ENCODE results near the gene EHD4.

The EHD4 gene

GRCh38 chr15:41977757-41978383 lies 5.5 kb upstream of the EHD4 start:
- TF ChIP-seq POLR2A (IDR thresholded peaks at IDR 0.05; ENCODE audit: low read depth, low read length) (no peak), TAF1 (IDR thresholded peaks at IDR 0.05; ENCODE audit: borderline replicate concordance, low read depth, low read length) (no peak), POLR2AphosphoS5 (IDR thresholded peaks at IDR 0.05; ENCODE audit: low read depth, low read length) (no peak)
- FAIRE-seq (no peak), DNase-seq (ENCODE audit: insufficient read length) (no peak)

- TF ChIP-seq TAF1 (IDR thresholded peaks at IDR 0.05; ENCODE audit: borderline replicate concordance, low read depth, low read length) (no peak), POLR2A (IDR thresholded peaks at IDR 0.05; ENCODE audit: low read depth, low read length) (no peak), POLR2AphosphoS5 (IDR thresholded peaks at IDR 0.05; ENCODE audit: low read depth, low read length) (no peak)
- DNase-seq (ENCODE audit: insufficient read length) (no peak), FAIRE-seq (no peak)
Measured at GRCh38 chr15:41975669-41976068, 3.3 kb upstream of the EHD4 start.

GRCh38 chr15:41974041-41974440 lies 1.7 kb upstream of the EHD4 start:
- TF ChIP-seq POLR2AphosphoS5 (IDR thresholded peaks at IDR 0.05; ENCODE audit: low read depth, low read length) (no peak), TAF1 (IDR thresholded peaks at IDR 0.05; ENCODE audit: borderline replicate concordance, low read depth, low read length) (no peak)
- no peak for FAIRE-seq
- no peak for DNase-seq (ENCODE audit: insufficient read length)

- FAIRE-seq (no peak), DNase-seq (ENCODE audit: insufficient read length) (no peak)
- TF ChIP-seq TAF1 (IDR thresholded peaks at IDR 0.05; ENCODE audit: borderline replicate concordance, low read depth, low read length) = no peak
- TF ChIP-seq POLR2A (IDR thresholded peaks at IDR 0.05; ENCODE audit: low read depth, low read length) = no peak
Measured at GRCh38 chr15:41971895-41972252, 483 bp downstream of the EHD4 start.

GRCh38 chr15:41971089-41971894 lies 1.1 kb downstream of the EHD4 start:
- peak; percentile 53 for DNase-seq (ENCODE audit: insufficient read length)
- peak; percentile 73; the same call in 1 of the 2 replicates for TF ChIP-seq TAF1 (IDR thresholded peaks at IDR 0.05; ENCODE audit: borderline replicate concordance, low read depth, low read length)
- peak; percentile 86 for TF ChIP-seq POLR2AphosphoS5 (IDR thresholded peaks at IDR 0.05; ENCODE audit: low read depth, low read length)
- peak; percentile 89 for TF ChIP-seq POLR2A (IDR thresholded peaks at IDR 0.05; ENCODE audit: low read depth, low read length)
- FAIRE-seq = peak; percentile 94

- DNase-seq (ENCODE audit: insufficient read length) (no peak), FAIRE-seq (no peak)
Measured at GRCh38 chr15:41970456-41970855, 1.9 kb downstream of the EHD4 start.

GRCh38 chr15:41969851-41970431 lies 2.4 kb downstream of the EHD4 start:
- FAIRE-seq = peak; percentile 87
- TF ChIP-seq POLR2A (IDR thresholded peaks at IDR 0.05; ENCODE audit: low read depth, low read length) = no peak
- TF ChIP-seq TAF1 (IDR thresholded peaks at IDR 0.05; ENCODE audit: borderline replicate concordance, low read depth, low read length) = no peak
- TF ChIP-seq POLR2AphosphoS5 (IDR thresholded peaks at IDR 0.05; ENCODE audit: low read depth, low read length) = no peak; the same call in 1 of the 2 replicates
- DNase-seq (ENCODE audit: insufficient read length) = no peak

More at GRCh38 chr15:41970456-41970855, 1.9 kb downstream of the EHD4 start:
- TF ChIP-seq TAF1 (IDR thresholded peaks at IDR 0.05; ENCODE audit: borderline replicate concordance, low read depth, low read length) = no peak
- peak; percentile 19; the same call in 1 of the 2 replicates for TF ChIP-seq POLR2AphosphoS5 (IDR thresholded peaks at IDR 0.05; ENCODE audit: low read depth, low read length)

GRCh38 chr15:41968701-41969100 lies 3.7 kb downstream of the EHD4 start:
- FAIRE-seq (no peak), DNase-seq (ENCODE audit: insufficient read length) (no peak)

DNA sequence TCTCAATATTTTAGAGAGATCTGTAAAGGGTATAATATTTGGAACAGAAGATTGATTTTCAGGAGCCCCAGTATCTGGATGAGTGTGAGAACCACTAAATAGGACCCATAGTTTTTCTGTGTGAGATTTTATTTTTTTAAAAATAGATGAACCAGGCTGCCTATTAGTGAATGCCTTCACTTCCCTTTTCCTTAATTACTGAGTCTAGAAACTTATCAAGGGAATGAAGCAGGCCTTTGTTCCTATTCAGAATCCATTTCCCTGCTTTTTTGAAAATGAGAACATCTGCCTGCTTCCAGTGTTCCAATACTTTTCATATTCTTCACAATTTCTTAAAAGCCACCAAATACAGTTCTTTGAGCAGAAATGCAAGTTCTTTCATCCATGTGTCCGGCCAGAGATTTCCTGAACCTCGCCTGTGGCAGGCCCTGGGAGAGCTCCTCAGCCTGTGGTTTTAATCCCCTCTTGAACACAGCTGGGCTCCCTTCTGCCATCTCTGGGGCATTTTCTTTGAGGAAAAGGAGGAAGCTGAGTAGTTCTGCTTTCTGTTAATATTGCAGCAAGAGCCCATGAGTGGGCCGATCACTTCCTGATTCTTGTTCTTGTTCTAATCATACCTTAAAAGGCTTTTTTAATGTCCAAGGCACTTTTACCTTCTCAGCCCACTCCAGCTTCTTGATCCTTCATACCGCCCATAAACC lies 4.7 kb downstream of the EHD4 start:
- peak; percentile 86 for FAIRE-seq
- TF ChIP-seq POLR2A (IDR thresholded peaks at IDR 0.05; ENCODE audit: low read depth, low read length) (no peak; the same call in 1 of the 2 replicates), POLR2AphosphoS5 (IDR thresholded peaks at IDR 0.05; ENCODE audit: low read depth, low read length) (no peak), TAF1 (IDR thresholded peaks at IDR 0.05; ENCODE audit: borderline replicate concordance, low read depth, low read length) (no peak)
- no peak for DNase-seq (ENCODE audit: insufficient read length)

More at GRCh38 chr15:41968701-41969100, 3.7 kb downstream of the EHD4 start:
- TF ChIP-seq TAF1 (IDR thresholded peaks at IDR 0.05; ENCODE audit: borderline replicate concordance, low read depth, low read length) (no peak), POLR2AphosphoS5 (IDR thresholded peaks at IDR 0.05; ENCODE audit: low read depth, low read length) (no peak), POLR2A (IDR thresholded peaks at IDR 0.05; ENCODE audit: low read depth, low read length) (no peak)

DNA sequence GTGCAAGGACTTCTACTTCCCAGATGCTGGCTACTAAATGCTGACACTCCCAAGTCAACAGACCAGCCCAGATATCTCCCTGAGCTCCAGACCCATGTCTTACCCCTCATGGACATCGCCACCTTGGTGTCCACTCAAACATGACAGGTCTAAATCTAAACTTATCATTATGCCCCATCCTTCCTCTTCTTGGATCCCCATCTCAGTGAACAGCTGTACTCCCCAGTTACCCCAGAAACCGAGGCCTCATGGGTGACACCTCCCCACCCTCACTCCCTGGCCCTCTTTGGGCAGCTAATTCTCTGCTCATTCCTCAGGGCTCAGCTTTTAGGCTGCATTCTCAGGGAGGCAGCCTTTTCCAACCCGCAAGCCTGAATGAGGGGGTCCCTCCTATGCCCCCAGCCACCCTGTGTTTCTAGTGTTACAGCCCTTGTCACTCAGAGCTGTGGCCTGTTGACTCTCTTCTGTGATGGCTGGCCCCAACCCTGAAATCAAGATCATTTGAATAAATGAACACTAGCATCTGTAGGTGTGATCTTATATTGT lies 5.4 kb downstream of the EHD4 start:
- DNase-seq (ENCODE audit: insufficient read length) (no peak), FAIRE-seq (no peak)

GRCh38 chr15:41966414-41966812 lies 5.9 kb downstream of the EHD4 start:
- no peak for TF ChIP-seq POLR2AphosphoS5 (IDR thresholded peaks at IDR 0.05; ENCODE audit: low read depth, low read length)
- TF ChIP-seq TAF1 (IDR thresholded peaks at IDR 0.05; ENCODE audit: borderline replicate concordance, low read depth, low read length) = no peak
- TF ChIP-seq POLR2A (IDR thresholded peaks at IDR 0.05; ENCODE audit: low read depth, low read length) = no peak
- DNase-seq (ENCODE audit: insufficient read length) (no peak), FAIRE-seq (no peak)

More for the DNA sequence above, 5.4 kb downstream of the EHD4 start:
- TF ChIP-seq POLR2AphosphoS5 (IDR thresholded peaks at IDR 0.05; ENCODE audit: low read depth, low read length) (0 out of 2 replicates have a peak, but pooled peaks have one; percentile 55), POLR2A (IDR thresholded peaks at IDR 0.05; ENCODE audit: low read depth, low read length) (peak; percentile 18; the same call in 1 of the 2 replicates), TAF1 (IDR thresholded peaks at IDR 0.05; ENCODE audit: borderline replicate concordance, low read depth, low read length) (no peak)

All from GM12892 (cell line).